Upper lobe of left lung (tissue), 6 donors: ENCODE results near the gene ATP2B2. TPM values are rescaled to one million over a fixed set of nuclear protein-coding genes. Genes with fewer than 3 reads are reported as not detected.

ENCODE experiments used
- ATAC-seq, 2 donors: fragments of 200-7000 bp; cut with Tn5 transposase; one replicate each; pipeline ENCODE4 v1.9.1; 2022; ENCODE audit warnings: mild to moderate bottlenecking in 2 of 2, moderate library complexity in 2 of 2; ENCODE audit not compliant: low FRiP score in 2 of 2
- DNase-seq, 2 donors: peaks; one replicate each; pipeline ENCODE4 v3.0.0-alpha.2; 2019 to 2020
- H3K27ac ChIP-seq, 4 donors: fragments of 200-600 bp; sonication (generic); one replicate each; pipeline ENCODE4 v1.5.1; 2016 to 2019
- H3K27me3 ChIP-seq, 4 donors: fragments of 200-600 bp; sonication (generic); one replicate each; pipeline ENCODE4 v1.5.1; 2017 to 2019
- H3K36me3 ChIP-seq, 4 donors: fragments of 200-600 bp; sonication (generic); one replicate each; pipeline ENCODE4 v1.5.1; 2016 to 2019
- H3K4me1 ChIP-seq, 4 donors: fragments of 200-600 bp; sonication (generic); one replicate each; pipeline ENCODE4 v1.5.1; 2018 to 2019
- H3K4me3 ChIP-seq, 4 donors: fragments of 200-600 bp; sonication (generic); one replicate each; pipeline ENCODE4 v1.5.1; 2017 to 2019; ENCODE audit warnings: mild to moderate bottlenecking in 2 of 4, moderate library complexity in 1 of 4
- H3K9me3 ChIP-seq, 4 donors: fragments of 200-600 bp; sonication (generic); one replicate each; pipeline ENCODE4 v1.5.1; 2018 to 2019
- EP300 ChIP-seq, 4 donors: sonication (generic); formaldehyde crosslinking; IDR thresholded peaks; one replicate each; pipeline ENCODE4 v1.5.1; 2017; ENCODE audit warnings: antibody characterized with exemption in 4 of 4, control low read depth in 2 of 4
- POLR2A ChIP-seq, 4 donors: fragments of 450-650 bp; IDR thresholded peaks; one replicate each; pipeline ENCODE4 v1.5.1; 2016 to 2017; ENCODE audit warnings: antibody characterized with exemption in 4 of 4, mild to moderate bottlenecking in 2 of 4
- POLR2AphosphoS5 ChIP-seq, 2 donors: sonication (generic); formaldehyde crosslinking; IDR thresholded peaks; one replicate each; pipeline ENCODE4 v1.5.1; 2017; ENCODE audit warnings: antibody characterized with exemption in 2 of 2
- WGBS, 2 donors: methylation state at CpG; one replicate each; pipeline ENCODE4 v1.1.5; 2017 to 2018; 5-methylcytosine and 5-hydroxymethylcytosine counted together
- total RNA-seq, 6 donors: library from RNA; depleted of rRNA in 4 of 6; stranded (reverse); fragments of >200 nt in 4 of 6; gene quantifications; one replicate each; pipeline versions ENCODE4 v1.1.0 to v1.2.1, GENCODE V29; 2016 to 2021
- TF ChIP-seq, protein P1 (sequence below), 6 experiments: fragments of 450-650 bp in 4 of 6; fragments of 200-600 bp in 2 of 6; sonication (generic) in 2 of 6; IDR thresholded peaks; one replicate each; pipeline ENCODE4 v1.5.1; 2016 to 2019; ENCODE audit warnings: antibody characterized with exemption in 6 of 6
- donor health status: DM: no; HTN: no; CAD: no; lungs with moderate emphysema.
- donor health status: DM: no; HTN: yes; CAD: no; lungs with severe emphysema.

ATP2B2 gene
- total RNA-seq, 6 donors from 2014 or later = 0.13 to 0.30 TPM; not detected in 4

DNA sequence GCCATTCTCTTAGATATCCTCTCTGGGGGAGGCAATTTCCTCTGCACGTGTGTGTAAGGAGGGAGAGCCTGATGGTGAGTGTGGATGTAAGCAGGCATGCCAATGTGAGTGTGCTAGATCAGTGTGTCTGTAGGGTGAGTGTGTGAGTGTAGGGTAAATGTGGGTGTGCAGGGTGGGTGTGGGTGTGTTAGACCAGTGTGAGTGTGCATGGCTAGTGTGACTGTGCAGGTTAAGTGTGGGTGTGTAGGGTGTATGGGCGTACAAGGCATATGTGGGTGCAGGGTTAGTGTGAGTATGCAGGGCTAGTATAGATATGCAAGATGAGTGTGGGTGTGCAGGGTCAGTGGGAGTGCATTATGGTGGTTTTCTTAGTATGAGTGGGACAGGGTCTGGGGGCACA is 48.4 kb downstream of the ATP2B2 start:
- TF ChIP-seq EP300 (IDR thresholded peaks at IDR 0.05) (no peak), POLR2AphosphoS5 (IDR thresholded peaks at IDR 0.05) (no peak), POLR2A (IDR thresholded peaks at IDR 0.05) (no peak)
- TF ChIP-seq, protein P1, sequence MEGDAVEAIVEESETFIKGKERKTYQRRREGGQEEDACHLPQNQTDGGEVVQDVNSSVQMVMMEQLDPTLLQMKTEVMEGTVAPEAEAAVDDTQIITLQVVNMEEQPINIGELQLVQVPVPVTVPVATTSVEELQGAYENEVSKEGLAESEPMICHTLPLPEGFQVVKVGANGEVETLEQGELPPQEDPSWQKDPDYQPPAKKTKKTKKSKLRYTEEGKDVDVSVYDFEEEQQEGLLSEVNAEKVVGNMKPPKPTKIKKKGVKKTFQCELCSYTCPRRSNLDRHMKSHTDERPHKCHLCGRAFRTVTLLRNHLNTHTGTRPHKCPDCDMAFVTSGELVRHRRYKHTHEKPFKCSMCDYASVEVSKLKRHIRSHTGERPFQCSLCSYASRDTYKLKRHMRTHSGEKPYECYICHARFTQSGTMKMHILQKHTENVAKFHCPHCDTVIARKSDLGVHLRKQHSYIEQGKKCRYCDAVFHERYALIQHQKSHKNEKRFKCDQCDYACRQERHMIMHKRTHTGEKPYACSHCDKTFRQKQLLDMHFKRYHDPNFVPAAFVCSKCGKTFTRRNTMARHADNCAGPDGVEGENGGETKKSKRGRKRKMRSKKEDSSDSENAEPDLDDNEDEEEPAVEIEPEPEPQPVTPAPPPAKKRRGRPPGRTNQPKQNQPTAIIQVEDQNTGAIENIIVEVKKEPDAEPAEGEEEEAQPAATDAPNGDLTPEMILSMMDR (IDR thresholded peaks at IDR 0.05) = no peak
- Histone ChIP-seq H3K27me3 (no peaks in the 10 kb centered on the region), H3K4me1 (no peaks in the 10 kb centered on the region), H3K36me3 (no peaks in the 10 kb centered on the region), H3K9me3 (no peaks in the 10 kb centered on the region), H3K4me3 (no peak overlapping the region), H3K27ac (no peak overlapping the region)
- WGBS, 2 donors = 53 to 54% methylated on average over 2 of the region's 2 CpGs
- DNase-seq (no peak), ATAC-seq (no peak)

DNA sequence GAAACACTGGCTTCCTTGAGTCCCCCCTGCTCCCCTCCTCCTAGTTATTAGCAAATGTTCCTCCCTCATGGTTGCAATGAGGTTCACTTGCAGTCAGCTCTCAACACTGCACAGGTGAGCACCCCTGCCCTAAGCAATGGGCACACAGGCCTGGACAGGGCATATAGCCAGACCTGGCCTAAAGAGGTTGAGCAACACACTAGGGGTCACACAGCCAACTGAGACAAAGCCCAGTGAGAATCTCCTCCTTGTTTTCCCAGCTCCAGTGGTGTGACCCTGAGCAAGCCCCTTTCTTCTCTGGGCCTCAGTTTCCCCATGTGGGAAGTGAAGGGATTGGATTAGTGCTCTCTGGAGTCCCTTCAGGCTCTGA is 49.9 kb downstream of the ATP2B2 start:
- no peak for DNase-seq
- no peak overlapping the region for H3K27ac ChIP-seq
- H3K27me3 ChIP-seq = no peaks in the 10 kb centered on the region
- no peak for ATAC-seq
- H3K4me1 ChIP-seq = no peaks in the 10 kb centered on the region
- H3K4me3 ChIP-seq = no peak overlapping the region
- TF ChIP-seq POLR2AphosphoS5 (IDR thresholded peaks at IDR 0.05) (no peak), POLR2A (IDR thresholded peaks at IDR 0.05) (no peak), EP300 (IDR thresholded peaks at IDR 0.05) (no peak)
- TF ChIP-seq, protein P1 (IDR thresholded peaks at IDR 0.05) = no peak
- no peaks in the 10 kb centered on the region for H3K36me3 ChIP-seq
- no peaks in the 10 kb centered on the region for H3K9me3 ChIP-seq

DNA sequence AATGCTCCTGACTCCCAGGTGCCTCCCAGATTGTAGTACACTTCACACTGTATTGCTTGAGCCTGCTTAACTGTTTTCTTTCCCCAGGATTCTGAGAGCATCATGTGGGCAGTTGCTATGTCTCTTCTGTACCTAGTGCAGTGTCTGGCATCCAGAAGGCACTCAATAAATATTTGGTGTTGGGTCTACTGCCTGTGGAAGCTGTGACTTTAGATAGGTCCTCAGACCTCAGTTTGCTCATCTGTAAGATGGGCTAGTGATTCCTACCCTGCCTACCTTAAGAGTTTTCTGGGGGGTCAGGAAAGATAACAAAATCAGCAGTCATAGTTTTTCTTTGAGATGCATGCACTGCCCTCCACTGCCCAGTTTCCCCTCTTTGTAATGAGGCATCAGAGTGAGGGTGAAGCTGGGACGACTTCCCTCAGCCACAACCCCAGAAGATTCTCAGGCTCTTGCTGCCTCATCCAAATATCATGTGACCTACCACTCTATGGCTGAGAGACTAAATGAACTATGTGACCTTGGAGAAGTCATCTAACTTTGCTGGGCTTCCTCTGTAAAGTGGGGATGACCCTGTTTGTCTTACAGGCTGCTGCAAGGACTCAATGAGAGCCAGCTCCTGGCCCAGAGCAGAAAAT is 50.4 kb downstream of the ATP2B2 start:
- TF ChIP-seq, protein P1 (IDR thresholded peaks at IDR 0.05) = no peak
- TF ChIP-seq EP300 (IDR thresholded peaks at IDR 0.05) = no peak
- ATAC-seq = no peak
- WGBS, 2 donors = 0 to 33% methylated on average over 1 of the region's 1 CpG

DNA sequence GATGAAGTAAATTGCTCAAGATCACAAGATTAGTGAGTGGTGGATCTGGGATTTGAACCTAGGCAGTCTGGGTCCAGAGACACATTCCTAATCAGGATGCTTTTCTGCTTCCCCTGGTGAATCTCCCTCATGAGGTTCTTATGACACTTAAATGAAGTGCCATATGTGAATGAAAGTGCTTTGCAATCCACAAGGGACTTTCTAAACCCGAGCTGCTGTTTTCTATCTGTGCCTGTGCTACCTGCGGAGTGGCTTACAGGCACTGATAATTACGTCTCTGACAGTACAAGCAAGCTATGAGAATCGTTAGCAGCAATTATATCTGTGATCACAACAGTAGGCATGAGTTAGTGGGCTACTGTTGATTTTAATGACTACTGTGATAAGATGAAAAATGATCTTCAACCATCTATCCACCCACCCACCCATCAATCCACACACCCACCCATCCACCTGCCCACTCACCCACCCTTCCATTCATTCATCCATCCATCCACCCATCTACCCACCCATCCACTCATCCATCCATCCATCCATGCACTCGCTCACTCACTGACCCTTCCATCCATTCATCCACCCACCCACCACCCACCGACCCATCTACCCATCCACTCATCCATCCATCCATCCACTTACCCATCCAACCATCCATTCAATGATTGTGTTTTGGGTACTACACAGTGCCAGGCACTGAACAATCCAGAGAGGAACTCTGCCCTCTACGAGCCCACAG is 51.8 kb downstream of the ATP2B2 start:
- DNase-seq (no peak), ATAC-seq (no peak)
- WGBS, 2 donors = 54 to 70% methylated on average over 7 of the region's 7 CpGs
- H3K9me3 ChIP-seq = no peaks in the 10 kb centered on the region
- H3K4me1 ChIP-seq = no peaks in the 10 kb centered on the region
- no peak overlapping the region for H3K27ac ChIP-seq
- H3K4me3 ChIP-seq = no peak overlapping the region
- TF ChIP-seq POLR2AphosphoS5 (IDR thresholded peaks at IDR 0.05) (no peak), EP300 (IDR thresholded peaks at IDR 0.05) (no peak), POLR2A (IDR thresholded peaks at IDR 0.05) (no peak)
- TF ChIP-seq, protein P1 (IDR thresholded peaks at IDR 0.05) = no peak
- H3K36me3 ChIP-seq = no peaks in the 10 kb centered on the region
- no peaks in the 10 kb centered on the region for H3K27me3 ChIP-seq

More for the DNA sequence above, 50.4 kb downstream of the ATP2B2 start:
- Histone ChIP-seq H3K9me3 (no peaks in the 10 kb centered on the region), H3K27ac (no peak overlapping the region), H3K27me3 (no peaks in the 10 kb centered on the region), H3K4me1 (no peaks in the 10 kb centered on the region), H3K36me3 (no peaks in the 10 kb centered on the region), H3K4me3 (no peak overlapping the region)
- DNase-seq = no peak
